Astrocyte of the spinal cord (primary cell): ENCODE data around the gene SUPV3L1.
"Not testable (repeated sequence)": the region's sequence is repeated elsewhere in the genome, so short reads cannot be mapped to it uniquely, and the experiment has no call there.

Experiments used
- DNase-seq: peaks from one replicate; pipeline ENCODE4 v3.0.0; 2011; ENCODE audit warnings: low read depth, low spot score
- H3K4me3 ChIP-seq: 2 replicates; pipeline ENCODE4 v1.5.1; 2011; ENCODE audit warnings: low read depth, mild to moderate bottlenecking, low read length, moderate library complexity
- in situ Hi-C: cut with HindIII; loops from 2 replicates; pipeline ENCODE4 v1.10.0; 2017; ENCODE audit warnings: low sequenced_read_pairs
- TF ChIP-seq, protein P1 (sequence below): IDR thresholded peaks from 2 replicates; pipeline ENCODE4 v1.5.1; 2012; ENCODE audit warnings: low read depth, mild to moderate bottlenecking, low read length, inconsistent platforms

The SUPV3L1 gene

DNA sequence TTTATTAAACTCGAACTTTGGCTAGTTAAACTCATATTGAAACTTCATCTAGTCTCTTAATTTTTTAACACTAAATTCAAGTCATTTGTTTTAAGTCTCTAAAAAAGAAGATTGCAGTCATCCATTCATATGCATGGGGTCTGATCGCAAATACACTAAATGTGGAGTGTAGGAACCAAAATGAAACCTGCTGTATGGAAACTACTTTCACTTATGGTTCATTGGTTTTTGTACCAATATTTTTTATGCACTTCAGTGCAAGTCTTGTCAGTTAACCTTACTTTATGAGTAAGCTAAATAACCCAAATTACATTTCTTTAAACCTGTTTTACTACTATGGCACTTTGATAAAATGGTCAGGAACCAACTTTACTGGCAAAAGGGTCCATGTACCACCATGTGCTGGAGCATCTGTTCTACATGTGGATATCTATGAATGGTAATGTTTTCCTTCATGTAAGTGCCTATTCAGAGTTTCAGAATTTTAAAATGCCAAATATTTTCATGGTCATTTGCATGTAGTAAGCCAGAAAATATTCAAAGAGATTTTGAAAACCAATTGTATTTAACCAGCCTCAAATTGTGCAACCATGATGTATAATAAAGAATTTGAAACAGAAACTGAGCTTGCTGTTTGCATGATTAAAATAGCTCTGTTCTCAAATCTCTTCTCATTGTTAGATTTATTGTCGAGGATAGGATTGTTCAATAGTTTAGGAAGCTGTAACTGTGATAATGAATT is 7.6 kb upstream of the SUPV3L1 start:
- TF ChIP-seq, protein P1, sequence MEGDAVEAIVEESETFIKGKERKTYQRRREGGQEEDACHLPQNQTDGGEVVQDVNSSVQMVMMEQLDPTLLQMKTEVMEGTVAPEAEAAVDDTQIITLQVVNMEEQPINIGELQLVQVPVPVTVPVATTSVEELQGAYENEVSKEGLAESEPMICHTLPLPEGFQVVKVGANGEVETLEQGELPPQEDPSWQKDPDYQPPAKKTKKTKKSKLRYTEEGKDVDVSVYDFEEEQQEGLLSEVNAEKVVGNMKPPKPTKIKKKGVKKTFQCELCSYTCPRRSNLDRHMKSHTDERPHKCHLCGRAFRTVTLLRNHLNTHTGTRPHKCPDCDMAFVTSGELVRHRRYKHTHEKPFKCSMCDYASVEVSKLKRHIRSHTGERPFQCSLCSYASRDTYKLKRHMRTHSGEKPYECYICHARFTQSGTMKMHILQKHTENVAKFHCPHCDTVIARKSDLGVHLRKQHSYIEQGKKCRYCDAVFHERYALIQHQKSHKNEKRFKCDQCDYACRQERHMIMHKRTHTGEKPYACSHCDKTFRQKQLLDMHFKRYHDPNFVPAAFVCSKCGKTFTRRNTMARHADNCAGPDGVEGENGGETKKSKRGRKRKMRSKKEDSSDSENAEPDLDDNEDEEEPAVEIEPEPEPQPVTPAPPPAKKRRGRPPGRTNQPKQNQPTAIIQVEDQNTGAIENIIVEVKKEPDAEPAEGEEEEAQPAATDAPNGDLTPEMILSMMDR, result no peak
- DNase-seq, result no peak
- in situ Hi-C loops, result no loop called here
- H3K4me3 ChIP-seq, result no peak overlapping the region

DNA sequence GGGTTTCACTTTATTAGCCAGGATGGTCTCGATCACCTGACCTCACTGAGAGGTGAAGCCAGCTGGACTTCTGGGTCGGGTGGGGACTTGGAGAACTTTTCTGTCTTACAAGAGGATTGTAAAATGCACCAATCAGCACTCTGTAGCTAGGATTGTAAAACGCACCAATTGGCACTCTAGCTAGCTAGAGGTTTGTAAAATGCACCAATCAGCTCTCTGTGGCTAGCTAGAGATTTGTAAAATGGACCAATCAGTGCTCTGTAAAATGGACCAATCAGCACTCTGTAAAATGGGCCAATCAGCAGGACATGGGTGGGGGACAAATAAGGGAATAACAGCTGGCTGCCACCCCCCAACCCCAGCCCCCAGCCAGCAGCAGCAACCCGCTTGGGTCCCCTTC is 4.7 kb upstream of the SUPV3L1 start:
- H3K4me3 ChIP-seq, DNase-seq, in situ Hi-C loops: not testable (repeated sequence)

DNA sequence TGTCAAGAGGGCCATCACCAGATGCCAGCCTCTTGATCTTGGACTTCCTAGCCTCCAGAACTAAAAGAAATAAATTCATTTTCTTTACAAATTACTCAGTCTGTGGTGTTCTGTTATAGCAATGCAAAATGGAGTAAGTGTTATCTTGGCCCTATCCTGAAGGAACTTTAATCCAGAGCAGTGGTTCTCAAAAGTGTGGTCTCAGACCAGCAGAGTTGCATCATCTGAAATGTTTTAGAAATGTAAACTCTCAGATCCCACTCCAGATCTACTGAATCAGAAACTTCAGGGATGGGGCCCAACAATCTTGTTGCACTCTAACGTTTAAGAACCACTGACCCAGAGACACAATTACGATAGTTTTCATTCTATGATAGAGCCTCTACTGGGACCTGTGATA is 3.2 kb upstream of the SUPV3L1 start:
- in situ Hi-C loops, result no loop called here
- TF ChIP-seq, protein P1, result no peak

DNA sequence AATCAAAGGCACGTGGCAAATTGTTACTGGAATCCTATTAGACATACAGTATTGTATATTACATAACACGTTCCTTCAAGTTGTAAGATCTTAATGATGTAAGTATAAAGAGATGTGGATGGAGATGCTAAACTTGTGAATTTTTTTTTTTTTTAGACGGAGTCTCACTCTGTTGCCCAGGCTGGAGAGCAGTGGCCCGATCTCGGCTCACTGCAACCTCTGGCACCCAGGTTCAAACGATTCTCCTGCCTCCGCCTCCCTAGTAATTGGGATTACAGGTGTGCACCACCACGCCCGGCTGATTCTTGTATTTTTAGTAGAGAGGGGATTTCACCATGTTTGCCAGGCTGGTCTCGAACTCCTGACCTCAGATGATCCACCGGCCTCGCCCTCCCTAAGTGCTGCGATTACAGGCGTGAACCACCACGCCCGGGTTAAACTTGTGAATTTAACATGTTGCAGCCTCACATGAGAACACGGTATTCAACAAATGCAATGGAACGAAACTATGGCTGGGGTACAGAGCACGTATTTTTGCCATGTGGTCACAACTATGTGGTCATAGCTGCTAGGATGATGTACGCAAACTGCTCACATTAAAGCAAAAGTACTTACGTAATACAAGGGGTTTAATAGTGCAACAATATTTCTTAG is 818 bp upstream of the SUPV3L1 start:
- H3K4me3 ChIP-seq, result peak overlapping the region; percentile 94
- in situ Hi-C loops, result no loop called here
- TF ChIP-seq, protein P1, result no peak
- no peak for DNase-seq

More for the DNA sequence above, 3.2 kb upstream of the SUPV3L1 start:
- no peak overlapping the region for H3K4me3 ChIP-seq
- DNase-seq, result no peak

- peak; percentile 5 for DNase-seq
- TF ChIP-seq, protein P1, result no peak
- H3K4me3 ChIP-seq, result peak overlapping the region; percentile 94
- in situ Hi-C loops, result no loop called here
Measured at GRCh38 chr10:69180525-69181204, 631 bp downstream of the SUPV3L1 start.

- in situ Hi-C loops, result no loop called here
- DNase-seq, result no peak
- H3K4me3 ChIP-seq, result peak overlapping the region; percentile 94
- TF ChIP-seq, protein P1, result no peak
Measured at GRCh38 chr10:69181433-69181832, 1.4 kb downstream of the SUPV3L1 start.

DNA sequence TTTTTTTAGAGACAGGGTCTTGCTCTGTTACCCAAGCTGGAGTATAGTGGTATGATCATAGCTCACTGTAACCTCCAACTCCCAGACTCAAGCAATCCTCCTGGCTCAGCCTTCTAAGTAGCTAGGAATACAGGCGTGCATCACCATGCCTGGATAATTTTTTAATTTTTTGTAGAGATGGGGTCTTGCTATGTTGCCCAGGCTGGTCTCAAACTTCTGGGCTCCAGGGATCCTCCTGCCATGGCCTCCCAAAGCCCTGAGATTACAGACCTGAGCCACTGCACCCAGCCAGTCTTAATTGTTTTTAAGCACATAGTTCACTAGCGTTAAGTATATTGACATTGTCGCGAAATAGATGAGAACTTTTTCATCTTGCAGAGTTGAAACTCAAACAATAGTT is 2.0 kb downstream of the SUPV3L1 start:
- TF ChIP-seq, protein P1, result no peak
- in situ Hi-C loops, result no loop called here
- H3K4me3 ChIP-seq, result no peak overlapping the region

More for the DNA sequence above, 2.0 kb downstream of the SUPV3L1 start:
- no peak for DNase-seq
